Muscle layer of duodenum (tissue), 2 donors: ENCODE measurements around the gene ECD.
"Not testable (repeated sequence)": the region's sequence is repeated elsewhere in the genome, so short reads cannot be mapped to it uniquely, and the experiment has no call there.

Experiments
- H3K27ac ChIP-seq: one replicate; pipeline ENCODE4 v1.7.0; 2013; ENCODE audit warnings: mild to moderate bottlenecking, low read length
- H3K27me3 ChIP-seq: one replicate; pipeline ENCODE4 v1.7.0; 2013; ENCODE audit warnings: low read depth, mild to moderate bottlenecking, control low read depth, low read length
- H3K36me3 ChIP-seq, 2 donors: one replicate each; pipeline ENCODE4 v1.7.0; 2013; ENCODE audit warnings: low read length in 2 of 2, control low read depth in 1 of 2, mild to moderate bottlenecking in 1 of 2; ENCODE audit not compliant: insufficient read depth in 2 of 2, control insufficient read depth in 1 of 2
- H3K4me1 ChIP-seq, 2 donors: one replicate each; pipeline ENCODE4 v1.7.0; 2013; ENCODE audit warnings: low read length in 2 of 2, mild to moderate bottlenecking in 2 of 2, control low read depth in 1 of 2, moderate library complexity in 1 of 2; ENCODE audit not compliant: insufficient read depth in 2 of 2, control insufficient read depth in 1 of 2
- H3K4me3 ChIP-seq, 2 donors: one replicate each; pipeline ENCODE4 v1.7.0; 2013; ENCODE audit warnings: low read length in 2 of 2, low read depth in 1 of 2, mild to moderate bottlenecking in 1 of 2
- H3K9me3 ChIP-seq, 2 donors: one replicate each; pipeline ENCODE4 v1.7.0; 2013; ENCODE audit warnings: low read length in 2 of 2, control low read depth in 1 of 2, mild to moderate bottlenecking in 1 of 2; ENCODE audit not compliant: control insufficient read depth in 1 of 2
- donor health status: healthy.

Gene ECD

GRCh38 chr10:73119952-73120351 is 47.9 kb downstream of the ECD start:
- Histone ChIP-seq H3K27me3 (no peaks in the 10 kb centered on the region), H3K4me3 (no peak overlapping the region), H3K4me1 (no peaks in the 10 kb centered on the region), H3K27ac (no peak overlapping the region), H3K9me3 (no peaks in the 10 kb centered on the region), H3K36me3 (peaks cover 12 to 19% of the 10 kb centered on the region in 2 donors)

- Histone ChIP-seq H3K4me3 (no peak overlapping the region), H3K36me3 (peaks cover 10 to 18% of the 10 kb centered on the region in 2 donors), H3K27me3 (no peaks in the 10 kb centered on the region), H3K4me1 (no peaks in the 10 kb centered on the region), H3K9me3 (no peaks in the 10 kb centered on the region), H3K27ac (no peak overlapping the region)
Measured at GRCh38 chr10:73119457-73119856, 48.4 kb downstream of the ECD start.

GRCh38 chr10:73117976-73118743 is 49.6 kb downstream of the ECD start:
- H3K9me3 ChIP-seq = no peaks in the 10 kb centered on the region
- no peaks in the 10 kb centered on the region for H3K27me3 ChIP-seq
- H3K4me1 ChIP-seq = no peaks in the 10 kb centered on the region
- peaks cover 4 to 9% of the 10 kb centered on the region in 2 donors for H3K36me3 ChIP-seq
- no peak overlapping the region for H3K4me3 ChIP-seq
- no peak overlapping the region for H3K27ac ChIP-seq

- Histone ChIP-seq H3K4me3 (no peak overlapping the region), H3K27ac (no peak overlapping the region), H3K36me3 (peaks cover under 1 to 6% of the 10 kb centered on the region in 2 donors), H3K9me3 (no peaks in the 10 kb centered on the region), H3K27me3 (no peaks in the 10 kb centered on the region), H3K4me1 (peaks cover 0 to 3% of the 10 kb centered on the region in 2 donors)
Measured at GRCh38 chr10:73116017-73116416, 51.8 kb downstream of the ECD start.

- H3K4me1 ChIP-seq = peaks cover 0 to 3% of the 10 kb centered on the region in 2 donors
Measured at GRCh38 chr10:73113551-73113950, 54.3 kb downstream of the ECD start.

GRCh38 chr10:73112032-73112431 is 55.8 kb downstream of the ECD start:
- H3K27me3 ChIP-seq, H3K4me1 ChIP-seq, H3K36me3 ChIP-seq, H3K4me3 ChIP-seq, H3K9me3 ChIP-seq, H3K27ac ChIP-seq: not testable (repeated sequence)

More at GRCh38 chr10:73113551-73113950, 54.3 kb downstream of the ECD start:
- no peak overlapping the region for H3K27ac ChIP-seq
- no peaks in the 10 kb centered on the region for H3K9me3 ChIP-seq
- no peaks in the 10 kb centered on the region for H3K27me3 ChIP-seq
- H3K4me3 ChIP-seq = no peak overlapping the region
- peaks cover 0 to 6% of the 10 kb centered on the region in 2 donors for H3K36me3 ChIP-seq

- Histone ChIP-seq H3K27ac (peak within 1 kb of the TSS; percentile 87), H3K27me3 (no peaks in the 10 kb centered on the region), H3K4me3 (peak within 1 kb of the TSS; percentile 71 to 73)
Measured at GRCh38 chr10:73110345-73110849, 57.4 kb downstream of the ECD start, which contains the start of gene NUDT13. Gene NUDT13 (plus strand): TSS chr10:73110455. CDS start chr10:73114366, 3,911 bp downstream.

GRCh38 chr10:73109248-73109652 is 58.6 kb downstream of the ECD start:
- H3K27ac ChIP-seq, H3K4me3 ChIP-seq, H3K36me3 ChIP-seq, H3K4me1 ChIP-seq, H3K27me3 ChIP-seq, H3K9me3 ChIP-seq: not testable (repeated sequence)

More at GRCh38 chr10:73110345-73110849, 57.4 kb downstream of the ECD start, which contains the start of gene NUDT13:
- Histone ChIP-seq H3K36me3 (no peaks in the 10 kb centered on the region), H3K9me3 (no peaks in the 10 kb centered on the region), H3K4me1 (peaks cover 0 to 3% of the 10 kb centered on the region in 2 donors)

- Histone ChIP-seq H3K36me3 (no peaks in the 10 kb centered on the region), H3K4me3 (no peak overlapping the region), H3K27me3 (no peaks in the 10 kb centered on the region), H3K27ac (no peak overlapping the region), H3K4me1 (peaks cover 0 to under 1% of the 10 kb centered on the region in 2 donors), H3K9me3 (no peaks in the 10 kb centered on the region)
Measured at GRCh38 chr10:73106301-73106700, 61.5 kb downstream of the ECD start.

GRCh38 chr10:73099141-73099540 is 68.7 kb downstream of the ECD start:
- Histone ChIP-seq H3K27me3 (no peaks in the 10 kb centered on the region), H3K36me3 (peaks cover 0 to 11% of the 10 kb centered on the region in 2 donors), H3K27ac (no peak overlapping the region), H3K4me3 (no peak overlapping the region), H3K4me1 (peaks cover 7 to 8% of the 10 kb centered on the region in 2 donors), H3K9me3 (no peaks in the 10 kb centered on the region)

- H3K9me3 ChIP-seq = no peaks in the 10 kb centered on the region
- H3K36me3 ChIP-seq = peaks cover 0 to 11% of the 10 kb centered on the region in 2 donors
- no peaks in the 10 kb centered on the region for H3K27me3 ChIP-seq
- peak overlapping the region; percentile 43 to 90 for H3K4me3 ChIP-seq
- H3K4me1 ChIP-seq = peaks cover 10% of the 10 kb centered on the region in 2 donors
- peak overlapping the region; percentile 95 for H3K27ac ChIP-seq
Measured at GRCh38 chr10:73097305-73097670, 70.5 kb downstream of the ECD start.
